ENCODE measurements around the gene OSR1. TPM values are rescaled to one million over a fixed set of nuclear protein-coding genes. Genes with fewer than 3 reads are reported as not detected.

The OSR1 gene
- total RNA-seq, 2 donors from 2014 or later, result 12.5 to 55.7 TPM

- Histone ChIP-seq H3K36me3 (no peaks in the 10 kb centered on the region), H3K9me3 (no peaks in the 10 kb centered on the region), H3K4me1 (no peaks in the 10 kb centered on the region), H3K4me3 (no peak overlapping the region), H3K27me3 (no peaks in the 10 kb centered on the region), H3K27ac (no peak overlapping the region)
- no peak for TF ChIP-seq CTCF (IDR thresholded peaks at IDR 0.05)
- no peak for DNase-seq (ENCODE audit: low spot score)
Measured at GRCh38 chr2:19377717-19378116, 19.3 kb upstream of the OSR1 start.

DNA sequence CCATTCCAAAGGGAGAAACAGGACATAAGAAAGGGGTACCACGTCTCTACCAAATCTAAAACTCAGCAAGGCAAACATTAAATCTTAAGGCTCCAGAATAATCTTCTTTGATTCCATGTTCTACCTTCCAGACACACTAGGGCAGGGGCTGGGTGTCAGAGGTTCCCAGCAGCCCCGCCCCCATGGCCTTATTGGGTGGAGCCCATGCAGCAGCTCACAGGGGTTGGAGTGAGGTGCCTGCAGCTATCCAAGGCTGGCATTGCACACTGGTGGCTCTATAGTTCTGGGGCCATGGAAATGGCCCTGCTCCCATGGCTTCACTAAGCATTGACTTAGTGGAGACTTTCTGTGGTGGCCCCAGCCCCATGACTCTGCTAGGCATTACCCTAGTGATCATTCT, 14.9 kb upstream of the OSR1 start:
- no peaks in the 10 kb centered on the region for H3K27me3 ChIP-seq
- H3K27ac ChIP-seq, result no peak overlapping the region
- no peaks in the 10 kb centered on the region for H3K4me1 ChIP-seq
- no peak for DNase-seq (ENCODE audit: low spot score)
- no peaks in the 10 kb centered on the region for H3K36me3 ChIP-seq
- no peaks in the 10 kb centered on the region for H3K9me3 ChIP-seq
- no peak overlapping the region for H3K4me3 ChIP-seq
- no peak for TF ChIP-seq CTCF (IDR thresholded peaks at IDR 0.05)

- no peaks in the 10 kb centered on the region for H3K27me3 ChIP-seq
- no peak for DNase-seq (ENCODE audit: low spot score)
- no peak for TF ChIP-seq CTCF (IDR thresholded peaks at IDR 0.05)
- H3K36me3 ChIP-seq, result no peaks in the 10 kb centered on the region
- no peaks in the 10 kb centered on the region for H3K9me3 ChIP-seq
- H3K4me1 ChIP-seq, result no peaks in the 10 kb centered on the region
- H3K4me3 ChIP-seq, result no peak overlapping the region
- no peak overlapping the region for H3K27ac ChIP-seq
Measured at GRCh38 chr2:19371996-19372582, 13.7 kb upstream of the OSR1 start.

DNA sequence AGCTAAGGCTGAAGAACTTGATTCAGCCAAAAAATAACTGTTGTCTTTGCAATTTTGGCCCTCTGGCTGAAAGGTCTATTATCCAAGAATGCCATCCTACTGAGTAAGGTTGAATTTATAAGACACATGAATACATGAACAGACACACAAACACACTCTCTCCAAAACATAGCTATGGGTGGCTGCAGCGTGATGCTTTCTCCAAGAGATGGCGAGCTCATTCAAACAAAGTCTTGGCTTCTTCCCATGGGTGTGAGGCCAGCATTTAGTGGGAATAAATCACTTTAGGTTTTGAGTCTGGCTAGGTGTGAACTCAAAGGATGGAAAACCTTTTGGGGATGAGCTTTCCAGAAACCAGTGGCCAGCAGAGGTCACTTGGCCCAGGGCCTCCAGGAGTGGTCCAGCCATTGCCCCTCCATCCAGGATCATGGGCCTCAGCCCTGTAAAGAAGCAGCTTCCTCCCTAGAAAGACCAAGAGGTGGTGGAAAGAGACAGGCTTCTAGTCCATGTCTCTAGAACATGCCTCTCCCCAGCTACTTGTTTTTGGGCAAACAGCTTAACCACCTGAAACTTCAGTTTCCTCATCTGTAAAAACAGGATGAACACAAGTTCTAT, 11.0 kb upstream of the OSR1 start:
- DNase-seq (ENCODE audit: low spot score), result no peak
- peak in 1 of 2 donors; percentile 21 for TF ChIP-seq CTCF (IDR thresholded peaks at IDR 0.05)
- Histone ChIP-seq H3K27me3 (no peaks in the 10 kb centered on the region), H3K4me1 (no peaks in the 10 kb centered on the region), H3K9me3 (no peaks in the 10 kb centered on the region), H3K36me3 (no peaks in the 10 kb centered on the region), H3K27ac (no peak overlapping the region), H3K4me3 (no peak overlapping the region)

GRCh38 chr2:19368760-19369159, 10.3 kb upstream of the OSR1 start:
- no peaks in the 10 kb centered on the region for H3K27me3 ChIP-seq
- no peak for DNase-seq (ENCODE audit: low spot score)
- TF ChIP-seq CTCF (IDR thresholded peaks at IDR 0.05), result no peak
- H3K36me3 ChIP-seq, result no peaks in the 10 kb centered on the region
- no peaks in the 10 kb centered on the region for H3K9me3 ChIP-seq
- no peak overlapping the region for H3K27ac ChIP-seq
- H3K4me1 ChIP-seq, result no peaks in the 10 kb centered on the region
- H3K4me3 ChIP-seq, result no peak overlapping the region

DNA sequence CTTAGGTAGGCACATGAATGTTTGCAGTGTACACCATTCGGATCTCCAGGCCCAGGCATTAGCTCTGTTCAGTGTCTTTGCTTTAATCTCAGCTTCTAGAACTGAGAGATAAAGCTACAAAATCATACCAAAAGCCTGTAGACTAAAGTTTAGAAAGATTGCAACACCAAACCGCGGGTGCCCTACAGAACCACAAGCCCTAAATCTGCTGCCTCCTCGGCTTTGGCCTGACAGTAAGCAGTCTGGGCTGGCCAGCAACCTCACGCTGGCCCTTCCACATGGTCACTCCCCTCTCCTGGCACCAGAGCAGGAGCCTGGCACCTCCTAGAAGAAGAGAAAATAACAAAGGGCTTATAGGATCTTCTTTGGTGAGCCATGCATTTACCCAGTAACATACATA, 8.9 kb upstream of the OSR1 start:
- no peak for TF ChIP-seq CTCF (IDR thresholded peaks at IDR 0.05)
- Histone ChIP-seq H3K4me3 (no peak overlapping the region), H3K36me3 (no peaks in the 10 kb centered on the region), H3K9me3 (no peaks in the 10 kb centered on the region), H3K4me1 (peaks cover 0 to 6% of the 10 kb centered on the region in 2 donors), H3K27ac (no peak overlapping the region), H3K27me3 (no peaks in the 10 kb centered on the region)
- no peak for DNase-seq (ENCODE audit: low spot score)
